Activated CD4-positive, alpha-beta T cell treated with anti-CD3 and anti-CD28 coated beads, Interleukin-2, Interleukin-6, amounts not matched to agents 100 ng/mL and 50 ng/mL, durations not matched to agents 16 hours and 8 hours (primary cell): ENCODE measurements around the gene LRRC8B.
"Not testable (repeated sequence)": the region's sequence is repeated elsewhere in the genome, so short reads cannot be mapped to it uniquely, and the experiment has no call there.

Source experiments
- DNase-seq: peaks from one replicate; pipeline ENCODE4 v3.0.0-alpha.2; 2020

The LRRC8B gene

DNA sequence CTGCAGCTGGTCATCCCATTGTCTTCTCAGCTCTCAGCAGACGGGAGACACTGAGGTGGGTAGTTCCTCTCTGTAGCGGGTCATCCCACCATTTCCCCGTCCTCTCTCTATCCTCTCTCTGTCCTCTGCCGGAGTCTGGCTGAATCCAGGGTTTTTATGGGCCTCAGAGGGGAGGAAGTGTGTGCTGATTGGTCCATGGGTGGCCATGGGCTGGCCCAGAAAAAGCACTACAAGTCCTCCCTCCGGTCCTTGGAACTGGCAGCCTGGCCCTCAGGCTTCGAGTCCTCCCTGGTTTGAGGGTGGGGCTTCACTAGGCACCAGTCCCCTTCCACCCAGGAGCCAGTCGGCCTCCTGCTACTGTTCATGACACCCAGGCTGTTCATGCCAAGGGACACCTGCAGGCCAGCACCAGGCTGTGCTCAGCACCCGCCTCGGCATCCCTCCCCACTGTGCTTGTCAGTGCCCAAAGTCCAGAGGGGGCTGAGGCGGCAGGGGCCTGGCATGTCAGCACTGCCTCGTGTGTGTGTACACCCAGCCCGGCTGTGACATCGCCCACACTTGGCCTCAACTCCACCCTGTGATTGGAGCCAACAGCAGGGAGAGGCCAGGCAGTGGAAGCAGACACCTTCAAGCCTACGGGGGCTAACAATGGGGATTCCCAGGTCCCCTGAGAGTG, 85.3 kb downstream of the LRRC8B start:
- peak; percentile 86 for DNase-seq

DNA sequence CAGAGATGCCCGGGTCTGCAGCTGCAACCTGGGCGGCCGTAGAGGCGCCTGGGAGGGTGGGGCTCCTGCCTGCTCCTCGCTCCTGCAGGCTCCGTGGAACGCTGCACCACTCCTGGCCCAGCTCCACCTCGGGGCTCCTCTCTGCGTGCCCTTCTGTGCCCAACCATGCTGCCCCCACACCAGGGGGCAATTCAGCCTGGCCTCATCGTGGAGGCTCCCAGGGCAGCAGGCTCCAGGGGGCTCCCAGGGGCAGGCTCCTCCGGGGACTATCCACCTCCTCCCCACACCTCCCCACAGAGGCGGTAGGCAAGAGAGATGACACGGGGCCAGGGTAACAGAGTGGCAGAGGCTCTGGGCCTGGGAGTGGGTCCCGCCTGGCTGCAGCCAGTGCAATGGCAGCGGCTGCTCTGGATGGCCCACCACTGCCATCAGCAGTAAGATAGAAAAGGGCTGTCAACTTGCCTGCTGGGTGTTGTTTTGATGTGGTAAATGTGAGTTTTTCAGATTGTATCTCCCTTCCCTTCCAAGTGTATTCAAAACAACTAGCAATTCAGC, 85.9 kb downstream of the LRRC8B start:
- DNase-seq: peak; percentile 73

GRCh38 chr1:89611721-89612120, 87.1 kb downstream of the LRRC8B start:
- peak; percentile 88 for DNase-seq

- no peak for DNase-seq
These were observed 89.3 kb downstream of the LRRC8B start for GRCh38 chr1:89613928-89614327.

DNA sequence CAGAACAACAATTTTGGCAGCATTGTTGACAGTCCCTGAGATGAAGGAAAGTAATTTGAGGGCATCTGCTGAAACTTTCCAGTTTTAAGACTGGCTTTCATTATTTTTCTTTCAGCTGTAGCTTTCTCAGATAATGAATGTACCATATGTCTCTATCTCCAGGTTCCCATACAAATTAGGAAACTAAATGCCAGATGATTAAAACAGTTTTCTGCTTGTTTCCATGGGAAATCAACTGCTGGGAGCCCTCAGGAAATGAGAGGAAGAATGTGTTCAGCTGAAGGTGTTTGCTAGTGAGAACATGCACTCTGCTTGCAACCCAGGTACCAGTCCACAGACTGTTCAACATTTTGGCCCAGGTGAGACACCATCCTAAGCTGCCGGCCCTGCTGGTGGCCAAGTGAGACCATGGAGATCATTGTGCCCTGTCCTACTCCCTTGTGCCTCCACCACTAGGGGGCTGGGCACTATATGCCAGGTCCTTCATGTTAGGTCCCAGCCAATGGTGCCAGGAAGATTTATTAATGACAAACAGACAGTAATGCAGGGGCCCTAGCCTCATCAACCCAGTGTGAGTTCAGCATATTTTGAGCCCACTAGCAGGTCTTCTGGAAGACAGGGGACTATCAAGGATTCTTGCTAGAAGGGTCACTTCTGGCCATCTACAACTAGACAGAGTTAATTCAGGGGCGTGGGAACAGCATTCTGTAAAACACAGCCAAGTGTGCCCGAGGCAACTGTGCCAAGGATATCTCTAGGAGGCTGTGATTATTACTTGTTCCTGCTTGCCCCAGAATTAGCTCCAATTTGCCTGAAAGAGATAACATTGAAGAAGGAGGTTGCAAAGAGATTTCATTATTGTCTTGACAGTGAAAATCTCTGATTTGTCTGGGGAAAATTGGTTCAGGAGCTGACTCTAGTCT, 91.3 kb downstream of the LRRC8B start:
- DNase-seq: no peak

DNA sequence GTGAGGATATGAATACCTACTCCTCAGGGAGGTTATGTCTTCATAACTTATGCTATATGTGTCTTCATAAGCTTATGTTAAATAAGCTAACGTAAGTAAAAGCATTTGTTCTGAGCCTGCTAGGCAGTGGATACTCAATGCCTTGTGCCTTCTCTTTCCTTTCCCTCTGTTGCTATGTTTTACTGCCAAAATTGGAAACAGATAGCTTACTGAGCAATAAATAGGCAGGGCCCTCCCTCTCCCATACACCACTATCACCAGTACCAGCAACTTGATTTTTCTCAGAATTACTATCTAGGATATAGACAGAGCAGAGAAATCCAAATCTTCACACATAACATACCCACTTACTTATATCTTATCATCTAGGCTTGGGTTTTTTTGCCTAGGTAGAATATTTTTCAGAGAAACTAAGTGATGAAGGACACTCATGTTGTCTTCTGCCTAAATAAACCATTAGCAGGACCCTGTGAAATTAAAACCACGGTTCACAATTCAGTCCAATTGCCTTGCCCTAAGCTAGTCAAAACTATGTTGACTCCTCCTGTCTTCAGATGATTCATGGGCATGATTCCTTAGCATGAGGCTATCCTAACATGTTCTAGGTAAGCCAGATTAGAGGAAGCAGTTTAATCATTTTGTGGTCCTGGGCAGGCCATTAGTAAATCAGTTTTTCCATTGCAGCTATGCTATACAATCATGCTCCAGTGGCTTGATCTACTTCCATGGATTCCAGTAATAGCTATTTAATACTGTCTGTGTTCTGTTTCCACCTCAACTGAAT, 92.4 kb downstream of the LRRC8B start:
- DNase-seq: no peak

GRCh38 chr1:89620664-89621063, 96.0 kb downstream of the LRRC8B start:
- DNase-seq: no peak

- no peak for DNase-seq
These were observed 98.3 kb downstream of the LRRC8B start for GRCh38 chr1:89622895-89623294.

GRCh38 chr1:89624314-89624713, 99.7 kb downstream of the LRRC8B start:
- no peak for DNase-seq

DNA sequence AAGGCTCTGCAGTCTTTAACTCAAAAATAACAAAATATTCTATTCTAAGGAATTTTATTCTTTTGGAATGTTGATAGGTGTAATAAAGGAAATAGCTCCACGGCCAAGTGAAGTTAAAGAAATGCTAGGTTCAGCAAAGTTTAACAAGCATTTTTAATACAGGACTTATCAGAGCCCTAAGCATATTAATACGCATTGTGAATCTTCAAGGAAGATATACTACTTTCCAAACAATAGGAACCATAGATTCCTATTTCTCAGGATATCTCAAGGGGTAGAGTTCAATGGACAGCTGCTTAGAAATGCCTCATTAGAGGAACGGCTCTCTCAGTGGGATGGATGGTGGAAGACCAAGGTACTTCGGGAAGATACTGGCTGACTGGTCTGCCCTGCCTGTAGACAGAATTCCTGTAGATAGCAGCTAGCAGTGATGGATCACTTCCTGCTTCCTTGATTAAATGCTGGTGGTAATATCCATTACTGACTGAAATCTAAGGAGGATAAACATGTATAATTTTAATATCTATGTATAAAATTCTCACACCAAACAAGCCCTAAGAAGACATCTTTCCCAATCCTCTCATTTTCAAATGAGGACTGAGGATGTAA, 100.2 kb downstream of the LRRC8B start:
- no peak for DNase-seq

- no peak for DNase-seq
These were observed 103.0 kb downstream of the LRRC8B start for GRCh38 chr1:89627596-89627962.

DNA sequence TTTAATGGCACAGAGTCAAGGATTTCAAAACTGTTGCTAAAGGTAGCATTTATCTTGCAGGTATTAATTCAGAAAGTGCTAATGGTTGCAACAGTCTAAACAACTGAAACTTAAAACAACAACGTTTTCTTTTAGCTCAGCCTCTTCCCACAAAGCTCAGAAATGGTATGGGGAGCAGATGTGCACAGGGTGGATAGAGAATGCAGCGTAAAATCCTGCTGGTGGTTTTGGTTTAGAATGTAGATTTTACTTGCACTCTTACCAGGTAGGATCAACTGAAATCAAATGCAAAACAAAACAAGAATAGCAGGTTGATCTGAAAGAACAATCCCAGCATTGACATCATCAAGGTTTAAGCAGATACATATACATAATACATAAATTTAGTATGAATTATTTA, 104.5 kb downstream of the LRRC8B start:
- peak; percentile 59 for DNase-seq

- not testable (repeated sequence) for DNase-seq
These were observed 105.0 kb downstream of the LRRC8B start for GRCh38 chr1:89629600-89629999.

DNA sequence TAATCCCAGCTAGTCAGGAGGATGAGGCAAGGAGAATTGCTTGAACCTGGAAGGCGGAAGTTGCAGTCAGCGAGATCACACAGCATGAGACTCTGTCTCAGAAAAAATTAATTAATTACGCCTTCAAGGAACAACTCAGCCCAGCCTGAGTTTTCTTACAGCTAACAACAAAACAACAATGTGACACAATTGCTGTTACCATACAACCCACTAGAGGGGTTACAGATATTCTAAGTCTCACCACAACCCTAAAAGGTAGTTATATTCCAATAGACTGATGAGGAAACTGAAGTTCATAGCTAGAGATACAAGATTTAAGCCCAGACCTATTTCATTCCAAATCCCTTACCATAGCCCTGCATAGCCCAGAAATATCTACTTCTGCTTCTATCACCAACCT, 105.4 kb downstream of the LRRC8B start:
- no peak for DNase-seq

- no peak for DNase-seq
These were observed 107.4 kb downstream of the LRRC8B start for GRCh38 chr1:89631816-89632656.

- DNase-seq: peak; percentile 91
These were observed 108.1 kb downstream of the LRRC8B start, which contains the start of gene LRRC8C for GRCh38 chr1:89632657-89633247. Gene LRRC8C (plus strand): TSS chr1:89633120. CDS start chr1:89686474, 53,354 bp downstream.

DNA sequence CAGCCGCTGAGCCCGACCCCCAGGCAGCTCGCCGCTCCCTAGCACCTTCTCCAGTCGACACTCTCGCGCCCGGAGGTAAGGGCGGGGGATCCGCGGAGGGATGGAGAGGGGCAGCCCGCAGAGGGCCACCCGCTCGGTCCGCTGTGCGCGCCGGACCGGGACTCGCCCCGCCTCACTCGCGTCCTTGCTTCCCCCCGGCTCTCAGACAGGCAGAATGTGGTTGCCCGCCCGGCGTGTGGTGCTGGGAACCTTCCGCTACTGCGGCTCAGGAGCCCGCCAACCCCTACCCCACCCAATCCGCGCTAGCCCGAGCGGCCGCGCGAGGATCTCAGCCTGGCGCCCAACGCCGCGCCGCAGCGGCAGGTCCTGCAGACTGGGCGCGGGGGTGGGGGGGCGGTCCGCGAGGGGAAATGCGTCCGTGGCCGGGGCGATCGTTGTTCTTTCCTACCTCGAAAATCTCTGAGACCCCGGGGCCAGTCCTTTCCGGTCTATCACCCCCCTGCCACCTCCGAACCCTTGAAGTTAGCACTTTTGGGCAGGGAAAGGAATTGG, 108.7 kb downstream of the LRRC8B start:
- peak; percentile 79 for DNase-seq

DNA sequence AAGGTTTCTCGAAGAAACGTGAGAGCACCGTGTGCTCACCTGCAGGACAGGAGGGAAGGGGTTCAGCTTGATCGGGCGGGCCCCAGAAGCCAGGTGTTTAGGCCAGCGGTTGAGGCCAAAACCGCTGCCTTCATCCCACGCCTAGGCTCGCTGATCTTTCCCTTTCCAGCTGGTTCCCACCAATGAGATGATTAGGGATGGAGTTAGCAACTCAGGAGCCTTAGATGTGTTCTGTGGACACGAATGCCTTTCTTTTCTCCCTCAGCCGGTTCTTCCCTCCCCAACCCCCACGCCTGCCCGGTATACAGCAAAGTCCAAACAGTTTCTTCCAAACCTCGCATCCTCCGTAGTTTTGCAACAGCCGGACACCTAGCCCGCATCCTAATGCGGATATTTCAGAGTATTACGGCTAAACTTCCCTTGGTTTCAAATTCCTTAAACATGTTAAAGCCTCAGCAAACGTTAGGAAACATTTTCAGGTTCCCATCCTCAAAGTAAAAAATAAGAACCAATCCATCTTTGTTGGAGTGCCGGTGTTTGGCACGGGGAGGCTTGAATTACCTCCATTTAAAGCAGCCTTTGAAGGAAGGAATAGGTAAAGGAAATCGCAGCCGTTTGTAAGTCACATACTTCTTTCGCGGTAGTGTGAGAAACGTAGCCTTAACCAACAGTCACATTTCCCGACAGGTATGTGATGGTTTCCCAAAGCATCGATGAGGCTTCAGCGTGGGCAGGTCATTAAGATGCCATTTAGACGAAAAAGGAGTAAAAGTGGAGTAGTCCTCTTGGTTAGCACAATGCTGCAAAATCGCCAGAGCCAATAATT, 109.4 kb downstream of the LRRC8B start:
- peak; percentile 43 for DNase-seq
